Measurements from ENCODE around the gene WDR7.

The WDR7 gene

GRCh38 chr18:56652802-56653201 lies 1.6 kb downstream of the WDR7 start:
- TF ChIP-seq TCF12 (IDR thresholded peaks at IDR 0.05; ENCODE audit: low read depth) (no peak), NFIC (IDR thresholded peaks at IDR 0.05) (no peak), MAX (IDR thresholded peaks at IDR 0.05) (no peak), REST (IDR thresholded peaks at IDR 0.05; ENCODE audit: low read depth) (no peak), CREB1 (IDR thresholded peaks at IDR 0.05; ENCODE audit: low read depth) (no peak), CEBPB (IDR thresholded peaks at IDR 0.05) (no peak), EP300 (IDR thresholded peaks at IDR 0.05; ENCODE audit: borderline replicate concordance) (no peak), TAF1 (IDR thresholded peaks at IDR 0.05; ENCODE audit: low read depth) (no peak)

- TF ChIP-seq FOXM1 (IDR thresholded peaks at IDR 0.05; ENCODE audit: borderline replicate concordance, low read depth) (no peak), ZBTB7A (IDR thresholded peaks at IDR 0.05; ENCODE audit: low read depth) (no peak), TCF12 (IDR thresholded peaks at IDR 0.05; ENCODE audit: low read depth) (no peak), CEBPB (IDR thresholded peaks at IDR 0.05) (no peak), NFIC (IDR thresholded peaks at IDR 0.05) (no peak), MAX (IDR thresholded peaks at IDR 0.05) (no peak), YY1 (IDR thresholded peaks at IDR 0.05; ENCODE audit: low read depth) (no peak), EGR1 (IDR thresholded peaks at IDR 0.05) (no peak), TEAD4 (IDR thresholded peaks at IDR 0.05) (no peak), RAD21 (IDR thresholded peaks at IDR 0.05; ENCODE audit: low read depth) (no peak), CREB1 (IDR thresholded peaks at IDR 0.05; ENCODE audit: low read depth) (no peak), EP300 (IDR thresholded peaks at IDR 0.05; ENCODE audit: borderline replicate concordance) (no peak), USF1 (IDR thresholded peaks at IDR 0.05) (no peak), TAF1 (IDR thresholded peaks at IDR 0.05; ENCODE audit: low read depth) (no peak), REST (IDR thresholded peaks at IDR 0.05; ENCODE audit: low read depth) (no peak)
Observed at GRCh38 chr18:56658261-56658660, 7.1 kb downstream of the WDR7 start.

- TF ChIP-seq EGR1 (IDR thresholded peaks at IDR 0.05) (no peak), REST (IDR thresholded peaks at IDR 0.05; ENCODE audit: low read depth) (no peak), YY1 (IDR thresholded peaks at IDR 0.05; ENCODE audit: low read depth) (no peak), NFIC (IDR thresholded peaks at IDR 0.05) (no peak), TCF12 (IDR thresholded peaks at IDR 0.05; ENCODE audit: low read depth) (no peak), TEAD4 (IDR thresholded peaks at IDR 0.05) (no peak), CEBPB (IDR thresholded peaks at IDR 0.05) (no peak), TAF1 (IDR thresholded peaks at IDR 0.05; ENCODE audit: low read depth) (no peak), ZBTB7A (IDR thresholded peaks at IDR 0.05; ENCODE audit: low read depth) (no peak), FOXM1 (IDR thresholded peaks at IDR 0.05; ENCODE audit: borderline replicate concordance, low read depth) (no peak), MAX (IDR thresholded peaks at IDR 0.05) (no peak), CREB1 (IDR thresholded peaks at IDR 0.05; ENCODE audit: low read depth) (no peak), RAD21 (IDR thresholded peaks at IDR 0.05; ENCODE audit: low read depth) (no peak), EP300 (IDR thresholded peaks at IDR 0.05; ENCODE audit: borderline replicate concordance) (no peak), USF1 (IDR thresholded peaks at IDR 0.05) (no peak)
Observed at GRCh38 chr18:56659111-56659510, 8.0 kb downstream of the WDR7 start.

GRCh38 chr18:56660655-56661054 lies 9.5 kb downstream of the WDR7 start:
- no peak for TF ChIP-seq CEBPB (IDR thresholded peaks at IDR 0.05)
